Measurements from ENCODE around the gene NPHP4. TPM values are rescaled to one million over a fixed set of nuclear protein-coding genes. Genes with fewer than 3 reads are reported as not detected.

The NPHP4 gene
- total RNA-seq, 2 experiments from 2014 or later, result 13.4 to 24.2 TPM

DNA sequence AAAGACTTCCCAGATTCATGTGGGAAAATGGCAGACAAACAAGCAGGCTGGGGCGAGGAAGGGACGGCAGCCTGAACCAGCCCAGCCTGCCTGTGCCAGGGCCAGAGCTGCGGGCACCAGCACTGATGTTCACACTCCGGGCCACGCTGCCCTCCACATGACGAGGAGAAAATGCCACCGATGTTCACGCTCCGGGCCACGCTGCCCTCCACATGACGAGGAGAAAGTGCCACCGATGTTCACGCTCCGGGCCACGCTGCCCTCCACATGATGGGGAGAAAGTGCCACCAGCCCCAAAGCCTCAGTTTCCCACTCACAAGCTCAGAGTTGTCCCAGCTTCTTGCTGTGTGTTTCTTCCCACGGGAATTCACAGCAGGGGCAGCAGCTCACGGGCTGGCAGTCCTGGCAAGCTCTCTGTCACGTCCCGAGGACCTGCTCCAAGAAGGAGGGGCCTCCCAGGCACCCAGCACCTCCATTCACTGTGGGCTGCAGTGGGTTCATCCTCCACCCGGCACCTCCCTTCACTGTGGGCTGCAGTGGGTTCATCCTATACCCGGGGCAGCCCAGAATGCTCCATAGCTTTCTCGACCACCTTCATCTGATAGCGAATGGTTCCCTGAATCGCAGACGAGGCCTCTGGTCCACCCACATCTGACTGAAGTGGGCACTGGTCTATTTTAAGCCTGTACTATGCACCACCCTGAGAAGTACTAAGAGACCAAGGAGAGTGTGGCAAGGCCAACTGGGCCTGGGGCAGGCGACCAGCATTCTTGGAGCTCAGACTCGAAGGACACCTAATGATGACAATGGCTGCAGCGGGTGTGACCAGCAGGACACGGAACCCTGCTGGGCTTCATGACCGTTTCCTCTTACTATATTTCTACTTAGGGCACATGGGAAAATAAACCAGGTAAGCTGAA is 108.8 kb downstream of the NPHP4 start:
- Histone ChIP-seq H3K4me1 (ENCODE audit: insufficient read depth, low read length, poor library complexity, severe bottlenecking) (no peaks in the 10 kb centered on the region), H2AFZ (ENCODE audit: low read length) (no peak overlapping the region), H3K36me3 (ENCODE audit: insufficient read depth, low read length) (0 out of 2 replicates have a peak, but pooled peaks cover 4% of the 10 kb centered on the region), H3K4me3 (ENCODE audit: low read depth, low read length, poor library complexity, severe bottlenecking) (no peak overlapping the region), H4K20me1 (ENCODE audit: insufficient read depth, low read length) (no peaks in the 10 kb centered on the region), H3K4me2 (ENCODE audit: low read length) (no peak overlapping the region), H3K79me2 (ENCODE audit: insufficient read depth, low read depth, low read length) (no peaks in the 10 kb centered on the region), H3K9me2 (ENCODE audit: insufficient read depth, low read length) (no peaks in the 10 kb centered on the region), H3K9me3 (ENCODE audit: low read length) (no peaks in the 10 kb centered on the region), H3K27ac (ENCODE audit: low read depth, low read length, poor library complexity, severe bottlenecking) (no peak overlapping the region)
- TF ChIP-seq, protein P1, sequence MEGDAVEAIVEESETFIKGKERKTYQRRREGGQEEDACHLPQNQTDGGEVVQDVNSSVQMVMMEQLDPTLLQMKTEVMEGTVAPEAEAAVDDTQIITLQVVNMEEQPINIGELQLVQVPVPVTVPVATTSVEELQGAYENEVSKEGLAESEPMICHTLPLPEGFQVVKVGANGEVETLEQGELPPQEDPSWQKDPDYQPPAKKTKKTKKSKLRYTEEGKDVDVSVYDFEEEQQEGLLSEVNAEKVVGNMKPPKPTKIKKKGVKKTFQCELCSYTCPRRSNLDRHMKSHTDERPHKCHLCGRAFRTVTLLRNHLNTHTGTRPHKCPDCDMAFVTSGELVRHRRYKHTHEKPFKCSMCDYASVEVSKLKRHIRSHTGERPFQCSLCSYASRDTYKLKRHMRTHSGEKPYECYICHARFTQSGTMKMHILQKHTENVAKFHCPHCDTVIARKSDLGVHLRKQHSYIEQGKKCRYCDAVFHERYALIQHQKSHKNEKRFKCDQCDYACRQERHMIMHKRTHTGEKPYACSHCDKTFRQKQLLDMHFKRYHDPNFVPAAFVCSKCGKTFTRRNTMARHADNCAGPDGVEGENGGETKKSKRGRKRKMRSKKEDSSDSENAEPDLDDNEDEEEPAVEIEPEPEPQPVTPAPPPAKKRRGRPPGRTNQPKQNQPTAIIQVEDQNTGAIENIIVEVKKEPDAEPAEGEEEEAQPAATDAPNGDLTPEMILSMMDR (conservative IDR thresholded peaks at IDR 0.05; ENCODE audit: low read length), result no peak
- TF ChIP-seq EZH2phosphoT487 (IDR thresholded peaks at IDR 0.05; ENCODE audit: borderline replicate concordance, low read depth, low read length), result no peak
- ChIA-PET POLR2A (no interaction called here), CTCF (ENCODE audit: unreplicated experiment) (no interaction called here)
- DNase-seq (ENCODE audit: low spot score), result no peak
- BruUV-seq (replicated peaks), result no TSS peak
- intact Hi-C loops (cut with micrococcal nuclease; ENCODE audit: unreplicated experiment), result no loop called here

- intact Hi-C loops (cut with micrococcal nuclease; ENCODE audit: unreplicated experiment), result no loop called here
- CTCF ChIA-PET (ENCODE audit: unreplicated experiment), result no interaction called here
- TF ChIP-seq EZH2phosphoT487 (IDR thresholded peaks at IDR 0.05; ENCODE audit: borderline replicate concordance, low read depth, low read length), result no peak
- TF ChIP-seq, protein P1 (conservative IDR thresholded peaks at IDR 0.05; ENCODE audit: low read length), result no peak
- Histone ChIP-seq H3K36me3 (ENCODE audit: insufficient read depth, low read length) (0 out of 2 replicates have a peak, but pooled peaks cover 4% of the 10 kb centered on the region), H3K27ac (ENCODE audit: low read depth, low read length, poor library complexity, severe bottlenecking) (no peak overlapping the region), H3K4me1 (ENCODE audit: insufficient read depth, low read length, poor library complexity, severe bottlenecking) (no peaks in the 10 kb centered on the region), H3K4me2 (ENCODE audit: low read length) (no peak overlapping the region), H3K9me3 (ENCODE audit: low read length) (no peaks in the 10 kb centered on the region), H3K4me3 (ENCODE audit: low read depth, low read length, poor library complexity, severe bottlenecking) (no peak overlapping the region), H4K20me1 (ENCODE audit: insufficient read depth, low read length) (no peaks in the 10 kb centered on the region), H3K9me2 (ENCODE audit: insufficient read depth, low read length) (no peaks in the 10 kb centered on the region), H3K79me2 (ENCODE audit: insufficient read depth, low read depth, low read length) (no peaks in the 10 kb centered on the region), H2AFZ (ENCODE audit: low read length) (no peak overlapping the region)
- BruUV-seq (replicated peaks), result no TSS peak
- no peak for DNase-seq (ENCODE audit: low spot score)
- POLR2A ChIA-PET, result no interaction called here
Measured at GRCh38 chr1:5882367-5883128, 109.7 kb downstream of the NPHP4 start.
